Right renal pelvis (tissue), 4 donors: ENCODE measurements around the gene OGDHL. TPM values are rescaled to one million over a fixed set of nuclear protein-coding genes. Genes with fewer than 3 reads are reported as not detected.
"Not testable (repeated sequence)": the region's sequence is repeated elsewhere in the genome, so short reads cannot be mapped to it uniquely, and the experiment has no call there.

ENCODE experiments used
- DNase-seq, 4 donors: peaks; one replicate each; pipeline ENCODE4 v3.0.0-alpha.2; 2013; ENCODE audit warnings: low read depth in 4 of 4, low spot score in 3 of 4, missing footprints in 1 of 4
- polyA plus RNA-seq, 4 donors: library from polyadenylated mRNA; unstranded; fragments of 120-200 nt; gene quantifications; one replicate each; pipeline ENCODE4 v1.2.1, GENCODE V29; 2013; ENCODE audit not compliant: insufficient read length in 4 of 4

OGDHL gene
- polyA plus RNA-seq = 10 to 100 TPM; 38.0 to 46.1 (median 38.9) TPM

DNA sequence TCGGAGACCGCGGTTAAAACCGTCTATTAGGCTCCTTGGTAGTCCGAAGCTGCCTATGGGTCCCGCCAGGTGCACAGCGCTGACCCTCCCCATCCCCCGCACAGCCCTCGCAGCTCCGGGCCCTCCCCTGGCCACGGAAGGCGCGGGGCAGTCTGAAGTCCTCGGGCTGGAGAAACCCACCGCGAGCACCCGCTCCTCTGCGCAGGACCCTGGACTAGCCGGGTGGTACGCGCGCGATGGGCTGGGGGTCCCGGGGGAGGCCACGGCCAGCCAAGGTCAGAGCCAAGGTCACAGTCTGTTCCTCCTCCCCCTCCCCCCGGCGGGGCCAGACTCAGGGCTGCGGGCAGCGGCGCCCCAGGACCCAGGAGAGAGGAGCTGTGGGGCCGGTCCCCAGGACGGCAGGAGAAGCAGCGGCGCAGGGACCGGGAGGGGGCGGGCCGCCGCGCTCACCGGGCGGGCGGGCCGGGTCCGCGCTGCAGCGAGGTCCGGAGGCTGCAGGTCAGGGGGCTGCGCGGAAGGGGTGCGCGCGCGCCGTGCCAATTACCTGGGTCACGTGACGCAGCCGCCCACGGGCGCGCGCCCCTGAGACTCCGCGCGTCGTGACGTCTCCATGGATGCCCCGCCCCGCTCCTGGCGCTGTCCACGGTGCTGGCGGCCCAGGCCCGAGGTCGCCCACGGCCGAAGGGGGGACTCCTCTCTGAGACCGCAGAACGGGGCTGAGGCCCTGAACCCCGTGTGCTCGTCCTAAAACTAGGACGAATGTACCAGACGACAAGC is at the start of gene OGDHL:
OGDHL (minus strand) TSS at position 535 of the 777 bp plus-strand sequence. CDS start 3,731 bp downstream, outside the sequence.
- peak; percentile 46 to 68 (median 60) for DNase-seq

GRCh38 chr10:49803988-49804387 is 41.9 kb upstream of the OGDHL start:
- DNase-seq = no peak

- no peak for DNase-seq
These were observed 36.2 kb upstream of the OGDHL start for GRCh38 chr10:49798275-49798674.

- no peak for DNase-seq
These were observed 29.0 kb upstream of the OGDHL start for GRCh38 chr10:49791100-49791499.

- DNase-seq = no peak
These were observed 22.6 kb upstream of the OGDHL start for GRCh38 chr10:49784681-49785080.

GRCh38 chr10:49783645-49784044 is 21.5 kb upstream of the OGDHL start:
- no peak for DNase-seq

GRCh38 chr10:49781247-49781646 is 19.1 kb upstream of the OGDHL start:
- DNase-seq = no peak

DNA sequence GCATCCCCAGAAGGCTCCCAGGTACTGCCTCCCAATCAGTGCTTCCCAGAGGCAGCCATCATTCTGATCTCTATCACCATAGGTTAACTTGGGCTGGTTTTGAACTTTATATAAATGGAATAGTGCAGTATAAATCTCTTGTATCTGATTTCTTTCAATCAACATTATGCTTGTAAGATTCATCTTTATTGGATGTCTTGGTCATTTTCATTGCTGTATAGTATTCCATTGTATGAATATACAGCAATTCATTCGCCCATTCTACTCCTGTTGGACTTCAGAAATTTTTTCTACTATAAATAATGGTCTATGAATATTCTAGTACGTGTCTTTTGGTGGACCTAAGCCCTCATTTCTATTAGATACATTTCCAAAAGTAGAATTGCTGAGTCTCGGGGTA is 16.1 kb upstream of the OGDHL start:
- DNase-seq = no peak

- DNase-seq = no peak
These were observed 14.7 kb upstream of the OGDHL start for GRCh38 chr10:49776851-49777250.

- DNase-seq = no peak
These were observed 12.9 kb upstream of the OGDHL start for GRCh38 chr10:49775014-49775413.

DNA sequence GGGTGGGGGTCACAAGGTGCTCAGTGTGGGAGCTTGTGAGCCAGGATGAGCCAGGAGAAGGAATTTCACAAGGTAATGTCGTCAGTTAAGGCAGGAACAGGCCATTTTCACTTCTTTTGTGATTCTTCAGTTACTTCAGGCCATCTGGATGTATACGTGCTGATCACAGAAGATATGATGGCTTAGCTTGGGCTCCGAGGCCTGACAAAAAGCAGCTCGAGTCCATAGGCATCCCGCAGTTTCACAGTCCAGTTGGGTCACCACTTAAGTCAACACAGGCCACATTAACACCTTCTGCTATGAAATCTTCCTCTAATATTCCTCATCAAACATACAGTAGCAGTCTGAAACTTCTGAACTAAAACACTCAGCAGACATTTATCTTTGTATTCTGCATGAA is 10.8 kb upstream of the OGDHL start:
- not testable (repeated sequence) for DNase-seq

DNA sequence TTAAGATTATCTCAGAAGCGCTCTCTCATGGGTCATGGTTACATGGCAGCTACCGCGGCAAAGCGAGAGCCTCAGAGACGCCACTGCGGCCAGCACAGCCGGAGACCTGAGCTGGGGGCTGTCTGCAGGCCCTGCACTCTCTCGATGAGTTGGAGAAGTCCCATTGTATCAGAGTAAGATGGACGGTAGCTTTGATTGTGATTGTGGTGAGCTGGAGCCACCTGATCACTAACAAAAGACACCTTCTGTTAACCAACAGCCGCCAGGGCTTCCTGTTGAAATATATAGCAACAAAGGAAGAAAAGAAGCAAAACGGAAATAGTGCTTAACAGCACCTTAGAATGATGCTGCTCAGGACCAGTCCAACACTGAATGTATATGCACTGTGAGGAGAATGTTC is 8.9 kb upstream of the OGDHL start:
- DNase-seq = not testable (repeated sequence)

GRCh38 chr10:49769692-49770091 is 7.6 kb upstream of the OGDHL start:
- no peak for DNase-seq

GRCh38 chr10:49768731-49769130 is 6.6 kb upstream of the OGDHL start:
- DNase-seq = no peak

DNA sequence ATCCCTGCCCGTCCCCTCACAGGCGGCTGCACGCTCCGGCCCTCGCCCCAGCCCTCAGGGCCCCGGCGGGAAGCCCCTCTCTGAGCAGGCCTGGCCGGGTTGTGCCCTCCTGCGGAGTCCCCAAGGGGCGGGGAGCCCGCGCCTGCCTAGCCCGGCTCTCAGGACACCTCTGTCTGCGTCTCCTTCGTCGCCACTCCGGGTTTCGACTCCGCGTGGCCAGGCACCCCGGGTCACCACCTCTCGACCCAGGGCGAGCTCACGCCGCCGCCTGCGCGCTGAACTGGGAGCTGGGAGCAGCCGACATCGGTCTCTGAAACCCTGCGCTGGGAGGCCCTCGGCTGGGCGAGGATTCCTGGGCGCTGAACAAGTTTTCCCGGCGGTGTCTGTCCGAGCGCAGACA is 6.2 kb upstream of the OGDHL start:
- DNase-seq = no peak

DNA sequence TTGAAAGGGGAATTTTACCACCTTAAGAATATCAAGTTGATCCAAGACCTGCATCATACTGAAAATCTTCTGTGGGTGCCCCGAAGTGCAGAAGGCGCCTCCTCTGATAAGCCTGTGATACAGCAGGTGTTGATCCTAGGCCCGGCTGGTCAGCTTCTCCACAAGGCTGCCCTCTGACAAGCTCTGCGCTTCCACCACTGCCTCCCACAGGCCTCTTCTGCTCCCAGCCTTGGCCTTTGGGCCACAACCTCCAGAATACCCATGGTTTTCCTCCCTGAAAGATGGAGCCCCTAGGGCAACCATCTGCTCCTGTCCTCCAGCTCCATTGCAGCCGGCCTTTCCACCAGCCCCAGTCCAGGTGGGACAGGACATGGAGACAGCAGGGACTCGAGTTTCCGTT is 5.6 kb upstream of the OGDHL start:
- DNase-seq = no peak

DNA sequence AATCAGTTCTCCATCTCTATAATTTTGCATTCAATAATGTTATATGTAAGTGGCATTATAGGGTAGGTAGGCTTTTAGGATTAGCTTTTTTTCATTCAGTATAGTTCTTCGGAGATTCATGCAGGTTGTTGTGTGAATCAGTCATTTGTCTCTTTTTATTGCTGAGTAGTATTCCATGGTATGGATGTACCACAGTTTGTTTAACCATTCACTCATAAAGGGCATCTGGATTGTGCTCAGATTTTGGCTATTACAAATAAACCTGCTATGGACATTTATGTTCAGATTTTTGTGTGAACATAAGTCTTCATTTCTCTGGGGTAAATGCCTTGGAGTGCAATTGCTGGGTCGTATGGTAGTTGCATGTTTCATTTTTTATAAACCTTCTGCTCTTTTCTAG is 4.4 kb upstream of the OGDHL start:
- no peak for DNase-seq

DNA sequence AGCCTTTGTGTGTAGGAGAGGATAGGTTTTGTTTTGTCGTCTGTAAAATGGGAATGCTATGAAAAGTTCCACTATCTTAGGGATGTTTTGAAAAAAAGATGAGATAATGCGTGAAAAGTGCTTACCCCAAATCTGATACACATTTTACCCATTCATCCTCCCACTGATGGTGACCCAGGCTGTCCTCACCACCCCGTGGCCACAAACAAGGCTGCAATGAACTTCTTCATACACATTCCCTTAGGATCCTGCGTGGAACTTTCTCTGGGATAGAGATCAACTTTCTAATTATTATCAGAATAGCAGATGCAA is 399 bp upstream of the OGDHL start:
- DNase-seq = no peak

DNA sequence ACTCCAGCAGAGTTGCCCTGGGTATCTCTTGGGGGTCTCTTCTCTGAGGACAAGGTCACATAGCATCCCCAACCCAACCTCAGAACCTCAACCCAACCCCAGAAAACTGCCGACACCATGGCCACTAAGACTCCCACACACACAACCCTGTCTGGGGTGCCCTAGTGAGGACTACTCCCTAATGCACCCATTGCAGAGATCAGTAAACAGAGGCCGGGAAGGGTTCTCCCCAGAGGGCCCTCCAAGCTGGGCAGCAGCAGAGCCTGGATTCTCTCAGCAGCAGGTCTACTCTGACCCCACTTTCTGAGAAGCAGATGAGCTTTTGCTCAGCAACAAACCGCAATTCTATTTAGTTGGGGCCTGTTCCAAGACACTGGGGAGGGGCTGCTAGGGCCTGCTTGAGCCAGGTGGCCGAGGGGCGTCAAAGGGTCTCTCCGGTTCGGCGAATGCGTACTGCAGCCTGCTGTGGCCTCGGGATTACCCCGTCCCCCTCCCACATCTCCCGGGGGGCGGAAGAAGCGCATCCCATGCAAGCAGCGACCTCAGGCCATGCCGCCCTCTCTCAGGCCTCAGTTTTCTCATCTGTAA is 828 bp downstream of the OGDHL start:
- DNase-seq = no peak

DNA sequence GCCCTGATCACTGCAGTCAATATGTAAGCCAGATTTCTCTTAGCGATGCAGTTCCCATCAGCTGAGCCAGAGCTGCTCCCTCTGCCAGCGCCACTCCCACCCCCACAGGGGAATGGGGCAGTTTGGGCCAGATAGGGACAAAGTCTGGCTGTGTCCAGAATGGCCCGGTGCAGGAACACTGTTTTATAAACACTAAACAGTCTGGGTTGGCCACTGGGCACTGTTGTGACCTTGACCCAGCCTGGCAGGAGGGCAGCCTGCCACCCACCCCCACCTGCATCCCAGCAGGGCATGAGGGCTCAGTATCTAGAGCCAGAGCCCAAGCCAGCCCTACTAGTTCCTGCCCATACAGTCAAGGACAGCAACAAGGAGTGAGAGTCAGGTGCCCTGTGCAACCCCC is 1.3 kb downstream of the OGDHL start:
- no peak for DNase-seq

DNA sequence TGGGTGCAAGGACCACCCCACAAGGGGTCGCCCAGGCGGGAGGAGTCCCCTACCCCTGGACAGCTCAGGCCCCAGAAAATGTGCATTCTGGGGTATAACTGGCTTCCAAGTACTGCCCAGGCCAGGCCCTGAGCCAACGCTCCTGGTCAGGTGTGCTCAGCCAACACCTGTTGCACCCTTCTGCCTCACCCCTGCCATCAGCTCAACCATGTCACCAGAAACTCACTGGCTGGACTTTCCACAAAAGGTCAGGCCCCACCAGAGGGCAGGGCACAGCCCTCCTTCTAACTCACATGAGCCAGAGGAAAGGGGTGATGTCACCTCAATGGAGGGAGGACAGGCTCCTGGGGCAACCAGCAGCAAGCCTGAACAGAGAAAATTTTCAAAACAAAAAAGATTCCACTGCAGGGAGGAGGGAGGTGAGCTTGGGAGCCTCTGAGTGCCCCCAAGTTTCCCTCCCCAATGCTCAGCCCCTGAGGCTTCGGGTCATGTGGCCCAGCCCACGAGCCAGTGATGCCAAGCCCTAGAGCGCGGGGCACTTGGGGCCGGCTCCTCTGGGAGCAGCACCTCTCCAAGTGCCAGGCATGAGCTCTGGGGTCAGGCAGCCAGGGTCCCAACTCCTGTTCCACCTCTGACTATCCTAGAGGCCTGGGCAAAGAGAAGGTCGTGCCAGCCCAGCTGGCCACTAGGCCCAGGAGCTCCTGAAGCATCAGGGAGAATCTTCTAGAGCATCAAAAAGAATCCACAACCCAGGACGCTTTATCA is 2.2 kb downstream of the OGDHL start:
- no peak for DNase-seq
